Neuron (in vitro differentiated cells): ENCODE data around the gene SPATC1L.

ENCODE experiments used
- H2AFZ ChIP-seq: one replicate; pipeline ENCODE4 v1.6.1; 2013; ENCODE audit warnings: low read depth, mild to moderate bottlenecking, inconsistent platforms, low read length, moderate library complexity
- H3K27me3 ChIP-seq: one replicate; pipeline ENCODE4 v1.6.1; 2013; ENCODE audit warnings: low read length; ENCODE audit not compliant: insufficient read depth
- H3K36me3 ChIP-seq: one replicate; pipeline ENCODE4 v1.6.1; 2013; ENCODE audit warnings: low read length; ENCODE audit not compliant: insufficient read depth
- H3K4me1 ChIP-seq: one replicate; pipeline ENCODE4 v1.6.1; 2013; ENCODE audit warnings: low read length; ENCODE audit not compliant: insufficient read depth
- H3K4me3 ChIP-seq: 2 replicates; pipeline ENCODE4 v1.5.1; 2013; ENCODE audit warnings: mild to moderate bottlenecking, low read length, moderate library complexity
- H3K9me3 ChIP-seq: one replicate; pipeline ENCODE4 v1.6.1; 2013; ENCODE audit warnings: low read length

The SPATC1L gene

DNA sequence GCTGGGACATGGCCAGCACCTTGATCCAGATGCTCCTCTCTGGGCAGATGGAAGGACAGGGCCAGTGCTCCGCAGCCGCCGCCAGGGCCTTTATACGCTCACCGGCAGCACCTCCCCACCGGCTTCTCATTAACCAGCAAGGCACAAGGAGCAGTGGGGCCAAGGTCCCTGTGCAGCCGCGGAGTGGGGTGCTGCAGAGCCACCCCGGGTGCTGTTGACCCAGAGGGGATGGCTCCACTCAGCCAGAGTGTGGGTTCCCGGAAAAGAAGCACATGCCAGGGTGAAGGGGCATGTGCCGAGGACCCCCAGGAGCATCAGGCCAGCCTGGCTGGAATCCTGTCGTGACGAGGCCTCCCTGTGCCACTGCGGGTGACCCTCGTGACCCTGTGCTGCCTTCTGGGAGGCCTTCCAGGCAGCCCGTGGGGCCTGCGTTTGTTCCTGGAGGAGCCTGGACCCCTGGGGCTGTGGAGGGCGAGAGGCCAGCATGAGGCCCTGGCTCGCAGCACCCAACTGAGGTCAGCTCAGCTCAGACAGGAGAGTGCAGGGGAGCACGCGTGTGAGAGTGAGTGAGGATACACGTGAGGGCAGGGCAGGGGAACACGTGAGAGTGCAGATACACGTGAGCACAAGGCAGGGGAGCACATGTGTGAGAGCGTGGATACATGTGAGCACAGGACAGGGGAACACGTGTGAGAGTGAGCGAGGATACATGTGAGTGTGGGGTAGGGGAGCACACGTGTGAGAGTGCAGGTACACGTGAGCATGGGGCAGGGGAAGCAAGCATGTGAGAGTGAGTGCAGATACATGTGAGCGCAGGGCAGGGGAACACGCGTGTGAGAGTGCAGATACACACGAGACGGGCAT, 28.5 kb downstream of the SPATC1L start, which contains the start of gene FTCD:
Gene FTCD, minus strand, starts transcription at position 66 of the 864 bp plus-strand sequence. Its CDS starts 56 bp downstream, at position 10.
- Histone ChIP-seq H3K27me3 (no peaks in the 10 kb centered on the region), H3K4me3 (no peak within 1 kb of the TSS), H3K36me3 (no peaks in the 10 kb centered on the region), H3K9me3 (no peaks in the 10 kb centered on the region), H3K4me1 (no peaks in the 10 kb centered on the region), H2AFZ (no peak within 1 kb of the TSS)

DNA sequence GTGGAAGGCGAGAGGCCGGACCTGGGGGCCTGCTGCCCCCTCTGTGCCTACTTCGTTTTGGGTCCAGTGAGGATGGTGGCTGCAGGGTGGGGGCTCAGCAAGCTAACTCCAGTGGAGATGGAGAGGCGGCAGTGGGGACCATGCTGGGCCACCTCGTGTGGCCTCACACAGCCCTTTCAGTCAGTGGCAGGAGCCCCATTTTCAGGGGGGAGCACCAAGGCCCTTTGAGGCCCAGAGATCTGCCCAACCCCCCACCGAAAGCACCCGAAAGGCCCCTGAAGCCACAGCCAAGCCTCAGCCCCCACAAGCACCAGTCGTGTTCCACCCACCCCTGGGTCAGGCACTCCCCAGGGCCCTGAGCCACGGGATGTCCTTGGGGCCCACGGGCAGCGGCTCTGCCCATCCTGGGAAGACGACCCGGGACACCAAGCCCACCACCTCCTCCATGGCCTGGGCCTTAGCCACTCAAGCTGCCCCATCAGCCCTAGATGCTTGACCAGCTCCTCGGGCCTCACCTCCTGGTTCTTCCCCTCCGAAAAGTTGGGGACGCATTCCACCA, 29.2 kb downstream of the SPATC1L start:
- Histone ChIP-seq H3K27me3 (no peaks in the 10 kb centered on the region), H2AFZ (no peak overlapping the region), H3K36me3 (no peaks in the 10 kb centered on the region), H3K9me3 (no peaks in the 10 kb centered on the region), H3K4me3 (no peak overlapping the region), H3K4me1 (no peaks in the 10 kb centered on the region)

DNA sequence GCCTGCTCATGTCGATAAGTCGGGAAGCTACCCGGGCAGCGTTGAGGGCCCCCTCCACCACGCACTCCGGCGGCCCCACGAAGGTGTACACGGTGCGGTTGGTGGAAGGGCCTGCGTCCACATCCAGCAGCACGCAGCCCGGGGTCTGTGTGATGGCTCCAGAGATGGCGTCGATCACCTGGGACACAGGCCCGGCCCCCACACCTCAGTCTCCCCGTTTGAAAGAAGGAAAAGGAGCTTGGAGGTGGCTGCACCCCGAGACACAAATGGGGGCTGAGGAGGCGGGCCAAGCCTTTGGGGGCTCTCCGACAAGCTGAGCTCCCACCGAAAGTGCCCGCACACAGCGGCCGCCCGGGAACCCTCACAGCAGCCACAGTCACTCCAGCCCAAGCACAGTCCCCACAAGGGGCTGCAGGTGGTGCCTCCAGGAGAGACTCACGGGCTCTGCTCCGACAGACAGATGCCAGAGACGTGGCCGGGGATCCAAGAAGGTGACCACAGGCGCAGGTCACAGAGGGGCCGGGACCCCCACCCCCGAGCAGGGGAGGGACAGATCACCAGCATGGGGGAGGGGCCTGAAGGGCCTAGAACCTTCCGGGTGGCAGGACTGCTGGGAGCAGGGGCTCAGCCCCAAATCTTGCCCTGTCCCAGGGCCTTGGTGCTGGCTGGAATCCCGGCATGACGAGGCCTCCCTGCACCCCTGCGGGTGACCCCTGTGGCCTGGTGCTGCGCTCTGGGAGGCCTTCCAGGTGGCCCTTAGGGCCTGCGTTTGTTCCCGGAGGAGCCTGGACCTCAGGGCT, 29.9 kb downstream of the SPATC1L start:
- Histone ChIP-seq H3K36me3 (no peaks in the 10 kb centered on the region), H3K4me3 (no peak overlapping the region), H3K9me3 (no peaks in the 10 kb centered on the region), H3K27me3 (no peaks in the 10 kb centered on the region), H2AFZ (no peak overlapping the region), H3K4me1 (no peaks in the 10 kb centered on the region)

DNA sequence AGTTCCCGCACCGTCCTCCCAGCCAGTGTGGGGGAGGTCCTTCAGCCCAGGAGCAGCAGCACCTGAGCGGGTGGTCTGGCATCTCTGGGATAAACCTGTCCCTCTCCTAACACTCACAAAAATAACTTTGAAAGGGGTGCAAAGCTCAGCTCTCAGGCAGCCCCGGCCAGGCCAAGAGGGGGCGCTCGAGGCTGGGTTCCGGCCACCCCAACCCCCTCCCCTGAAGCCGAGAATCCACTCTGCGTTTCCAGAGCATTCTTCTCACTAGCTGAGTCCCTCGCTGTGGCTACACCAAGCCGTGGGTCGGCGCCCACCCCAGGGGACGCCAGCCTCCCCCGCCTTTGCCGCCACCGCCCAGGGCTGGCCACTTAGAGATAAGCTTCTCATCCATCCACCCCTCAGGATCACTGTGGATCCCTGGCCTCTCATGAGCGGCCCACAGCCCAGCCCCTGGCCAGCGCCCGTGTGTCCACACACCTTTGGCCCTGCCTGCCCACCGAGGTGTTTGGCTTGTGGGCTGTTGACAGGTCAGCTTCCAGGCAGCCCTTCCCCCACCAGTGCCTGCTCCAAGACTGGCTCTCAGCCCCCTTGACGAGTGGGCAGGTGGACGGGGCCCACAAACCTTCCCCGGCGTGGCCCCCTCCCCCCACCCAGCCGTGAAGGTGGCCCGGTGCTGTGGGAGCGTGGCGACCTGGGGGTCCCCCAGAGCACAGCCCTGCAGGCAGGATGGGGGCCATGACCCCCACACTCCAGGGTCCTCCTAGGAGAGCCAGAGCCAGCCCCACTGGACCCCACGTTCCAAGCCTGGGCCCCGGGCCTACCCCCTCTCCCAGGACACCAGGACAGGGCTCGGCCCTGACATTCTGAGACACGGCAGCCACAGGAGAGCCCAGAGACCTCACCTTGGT, 30.8 kb downstream of the SPATC1L start:
- Histone ChIP-seq H3K4me3 (no peak overlapping the region), H3K4me1 (no peaks in the 10 kb centered on the region), H3K36me3 (no peaks in the 10 kb centered on the region), H3K9me3 (no peaks in the 10 kb centered on the region), H3K27me3 (no peaks in the 10 kb centered on the region), H2AFZ (no peak overlapping the region)

DNA sequence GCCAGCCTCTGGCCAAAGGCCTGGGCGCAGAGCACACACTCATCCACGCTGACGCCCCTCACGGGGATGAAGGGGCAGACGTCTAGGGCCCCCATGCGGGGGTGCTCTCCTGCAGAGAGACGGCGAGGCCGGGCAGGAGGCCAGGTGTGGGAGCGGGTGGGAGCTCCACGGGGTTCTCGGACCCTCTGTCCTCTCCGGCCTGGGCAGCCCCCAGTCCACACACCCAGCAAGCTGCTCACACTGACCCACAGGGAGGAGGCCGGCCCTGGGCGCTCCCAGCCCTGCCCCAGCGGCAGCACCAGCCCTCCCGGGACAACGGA, 31.4 kb downstream of the SPATC1L start:
- Histone ChIP-seq H3K27me3 (no peaks in the 10 kb centered on the region), H3K4me1 (no peaks in the 10 kb centered on the region), H2AFZ (no peak overlapping the region), H3K4me3 (no peak overlapping the region), H3K36me3 (no peaks in the 10 kb centered on the region), H3K9me3 (no peaks in the 10 kb centered on the region)

DNA sequence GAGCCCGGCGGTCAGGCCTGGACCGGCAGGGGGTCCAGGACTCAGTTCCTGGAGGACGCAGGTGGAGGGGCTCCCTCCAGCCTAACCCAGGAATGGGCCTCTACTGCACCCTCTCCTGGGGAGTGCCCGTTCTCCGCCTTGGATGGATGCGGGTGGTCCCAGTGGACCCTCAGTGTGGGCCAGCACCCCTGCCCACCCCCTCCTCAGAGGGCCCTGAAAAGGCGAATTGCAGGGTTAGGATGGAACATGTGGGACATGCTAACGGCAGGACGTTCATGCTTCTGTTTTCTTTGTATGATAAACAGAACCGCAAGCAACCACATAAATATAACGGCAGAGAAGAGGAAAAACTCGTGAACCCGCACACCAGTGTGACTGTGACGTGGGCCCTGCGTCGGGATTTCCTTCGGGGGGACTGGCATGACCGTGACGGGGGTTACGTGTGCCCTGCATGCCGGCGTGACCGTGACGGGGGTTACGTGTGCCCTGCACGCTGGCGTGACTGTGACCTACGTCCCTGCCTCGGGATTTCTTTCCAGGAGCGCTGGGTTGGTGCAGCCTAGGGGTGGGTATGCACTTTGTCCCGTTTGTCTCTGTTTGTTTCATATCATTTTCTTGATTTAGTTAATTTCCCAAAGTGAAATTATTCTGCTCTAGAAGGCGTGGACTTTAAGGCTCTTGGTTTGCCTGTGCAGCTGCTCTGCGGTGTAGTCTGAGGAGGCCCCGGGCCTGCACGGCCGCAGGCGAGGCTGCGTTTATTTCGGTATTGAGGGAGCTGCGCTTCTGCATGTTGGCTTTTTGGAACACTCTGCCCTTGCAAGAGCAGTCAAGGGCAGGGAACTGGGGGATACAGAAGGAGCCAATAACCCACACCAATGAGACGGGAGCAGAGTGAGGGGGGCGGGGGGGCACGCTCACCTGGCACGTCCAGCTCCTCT, 32.0 kb downstream of the SPATC1L start:
- H2AFZ ChIP-seq: no peak overlapping the region
- no peaks in the 10 kb centered on the region for H3K27me3 ChIP-seq
- no peak overlapping the region for H3K4me3 ChIP-seq
- no peaks in the 10 kb centered on the region for H3K36me3 ChIP-seq
- no peaks in the 10 kb centered on the region for H3K9me3 ChIP-seq
- H3K4me1 ChIP-seq: no peaks in the 10 kb centered on the region

DNA sequence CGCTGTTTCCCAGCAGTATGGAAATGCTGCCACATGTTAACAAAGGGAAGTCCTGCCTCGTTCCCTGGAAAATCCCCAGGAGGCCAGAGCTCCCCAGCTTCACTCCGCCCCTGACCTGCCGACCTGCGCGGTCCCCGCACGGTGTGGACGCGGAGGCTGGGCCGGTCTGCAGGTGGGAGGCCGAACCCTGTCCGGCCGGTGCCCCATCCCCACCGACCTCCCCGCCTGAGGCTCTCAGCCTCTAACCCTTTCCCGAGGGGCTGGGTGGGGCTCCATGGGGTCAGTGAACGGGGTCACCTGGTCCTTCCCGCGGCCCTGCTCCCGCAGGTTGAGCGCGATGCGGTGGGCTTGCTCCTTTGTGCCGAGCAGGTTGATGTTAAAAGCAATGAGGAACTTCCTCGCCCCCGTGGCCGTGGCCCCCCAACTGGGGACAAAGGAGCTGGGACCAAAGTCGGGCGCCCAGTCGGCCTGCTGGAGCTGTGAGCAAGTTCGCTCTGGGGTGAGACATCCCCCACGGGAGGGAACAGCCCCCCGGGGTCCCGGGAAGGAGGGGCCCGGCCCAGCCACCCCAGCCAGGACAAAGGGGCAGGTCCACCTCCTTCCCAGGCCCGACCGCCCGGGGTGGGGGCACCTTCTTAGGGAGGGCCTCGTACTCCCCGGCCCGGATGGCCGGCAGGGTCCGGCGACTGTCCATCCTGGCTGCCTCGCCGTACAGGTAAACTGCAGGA, 32.8 kb downstream of the SPATC1L start:
- Histone ChIP-seq H3K36me3 (no peaks in the 10 kb centered on the region), H3K4me1 (no peaks in the 10 kb centered on the region)

DNA sequence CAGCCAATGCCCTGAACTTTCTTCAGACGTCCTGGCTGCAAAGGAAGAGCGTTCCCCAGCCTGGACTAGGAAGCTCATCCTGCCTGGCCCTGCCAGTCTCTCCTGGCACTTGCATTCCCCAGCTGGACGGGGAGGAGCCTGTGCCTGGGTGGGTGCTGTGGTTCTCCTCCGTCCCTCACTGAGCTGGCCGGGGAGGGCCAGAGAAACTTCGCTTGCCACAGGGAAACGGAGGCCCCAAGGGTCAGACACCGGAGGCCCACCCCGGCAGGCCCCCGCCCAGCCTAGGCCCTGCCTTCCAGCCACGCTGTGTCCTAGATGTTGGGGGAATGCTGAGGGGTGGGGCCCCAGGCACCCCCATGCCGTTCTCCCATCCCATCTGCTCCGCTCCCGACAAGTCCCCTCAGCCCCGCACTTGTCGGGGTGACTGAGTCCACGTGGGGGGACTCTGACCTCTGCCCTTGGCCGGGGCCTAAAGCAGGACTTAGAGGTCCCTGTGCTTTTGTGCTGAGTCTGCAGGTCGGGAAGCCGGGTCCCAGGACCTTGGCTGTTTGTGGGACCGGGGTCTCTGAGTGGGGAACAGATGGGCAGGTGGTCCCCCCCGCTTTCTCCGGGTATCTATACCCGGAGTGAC, 33.7 kb downstream of the SPATC1L start:
- no peaks in the 10 kb centered on the region for H3K9me3 ChIP-seq
- no peak overlapping the region for H3K4me3 ChIP-seq
- no peaks in the 10 kb centered on the region for H3K27me3 ChIP-seq
- H3K36me3 ChIP-seq: no peaks in the 10 kb centered on the region
- no peak overlapping the region for H2AFZ ChIP-seq
- H3K4me1 ChIP-seq: no peaks in the 10 kb centered on the region

More for the DNA sequence above, 32.8 kb downstream of the SPATC1L start:
- Histone ChIP-seq H3K27me3 (no peaks in the 10 kb centered on the region), H3K4me3 (no peak overlapping the region), H2AFZ (no peak overlapping the region), H3K9me3 (no peaks in the 10 kb centered on the region)

DNA sequence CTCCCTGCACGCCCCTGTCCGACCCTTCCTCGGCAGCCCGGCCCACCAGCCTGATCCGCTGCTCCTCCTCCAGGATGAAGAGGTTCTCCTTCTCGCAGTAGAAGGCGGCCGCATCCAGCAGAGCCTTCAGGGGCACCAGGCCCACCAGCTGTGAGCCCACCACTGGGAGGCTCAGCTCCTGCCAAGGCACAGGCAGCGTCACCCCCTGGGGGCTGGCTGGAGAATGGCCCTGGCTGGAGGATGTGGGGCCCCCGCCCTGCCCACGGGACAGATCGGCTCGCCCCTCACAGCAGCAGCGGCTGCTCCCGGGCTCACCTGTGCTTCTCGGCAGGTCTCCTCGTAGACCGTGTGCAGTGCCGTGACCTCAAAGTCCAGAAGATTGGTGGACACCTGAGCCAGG, 34.2 kb downstream of the SPATC1L start:
- Histone ChIP-seq H3K36me3 (no peaks in the 10 kb centered on the region), H2AFZ (no peak overlapping the region), H3K4me3 (no peak overlapping the region), H3K27me3 (no peaks in the 10 kb centered on the region), H3K4me1 (no peaks in the 10 kb centered on the region), H3K9me3 (no peaks in the 10 kb centered on the region)

DNA sequence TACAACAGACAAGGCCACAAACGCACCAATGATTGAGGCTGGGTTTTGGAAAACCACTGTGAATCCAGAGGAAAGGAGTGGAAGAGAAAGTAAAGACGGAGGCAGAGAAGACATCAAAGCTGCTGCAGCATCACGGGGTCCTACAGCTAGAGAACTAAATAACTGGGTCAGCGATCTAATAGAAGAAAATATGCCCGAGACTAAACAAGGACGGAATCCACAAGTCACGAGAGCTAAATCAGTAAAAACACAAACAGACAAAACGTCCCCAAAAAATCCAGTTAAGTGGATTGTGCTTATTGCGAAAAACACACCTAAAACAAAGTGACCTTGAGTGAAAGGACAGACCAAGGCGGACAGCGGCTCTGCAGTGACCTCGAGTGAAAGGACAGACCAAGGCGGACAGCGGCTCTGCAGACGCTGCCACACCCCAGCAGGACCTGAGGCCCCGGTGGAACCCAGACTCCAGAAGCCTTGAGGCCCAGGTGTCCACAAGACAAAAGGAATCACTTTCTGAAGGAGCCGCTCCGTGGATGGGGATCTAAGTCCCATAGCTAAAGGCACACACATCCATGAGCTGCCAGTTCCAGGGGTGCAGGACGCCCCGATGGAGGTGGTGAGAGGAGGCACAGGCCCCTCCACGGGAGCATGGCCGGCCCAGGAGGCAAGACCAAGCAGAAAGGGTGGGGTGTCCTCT, 34.9 kb downstream of the SPATC1L start:
- Histone ChIP-seq H3K4me3 (no peak overlapping the region), H3K36me3 (no peaks in the 10 kb centered on the region), H3K4me1 (no peaks in the 10 kb centered on the region), H3K9me3 (no peaks in the 10 kb centered on the region), H3K27me3 (no peaks in the 10 kb centered on the region), H2AFZ (no peak overlapping the region)

DNA sequence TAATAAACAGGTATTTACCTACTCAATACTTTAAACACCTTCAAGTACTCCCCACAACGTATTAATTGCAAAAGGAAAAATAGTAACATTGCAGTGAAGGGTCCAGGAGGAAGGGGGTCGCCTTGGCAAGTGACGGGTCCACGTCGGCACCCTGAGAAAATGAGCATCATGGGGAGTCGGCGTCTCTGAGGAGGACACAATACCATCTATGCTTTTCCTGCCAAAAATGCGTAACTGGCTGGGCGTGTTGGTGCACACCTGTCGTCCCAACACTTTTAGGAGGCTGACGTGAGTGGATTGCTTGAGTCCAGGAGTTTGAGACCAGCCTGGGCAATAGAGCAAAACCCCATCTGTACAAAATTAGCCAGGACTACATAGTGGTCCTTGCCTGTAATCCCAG, 36.2 kb downstream of the SPATC1L start:
- H3K9me3 ChIP-seq: no peaks in the 10 kb centered on the region
- no peak overlapping the region for H3K4me3 ChIP-seq
- H2AFZ ChIP-seq: no peak overlapping the region
- H3K27me3 ChIP-seq: no peaks in the 10 kb centered on the region
- H3K36me3 ChIP-seq: no peaks in the 10 kb centered on the region
- H3K4me1 ChIP-seq: peaks cover 3% of the 10 kb centered on the region
